Retinal pigment epithelial cell (primary cell): ENCODE results near the gene POLQ.

ENCODE experiments used
- DNase-seq: peaks from one replicate; pipeline ENCODE4 v3.0.0-alpha.2; 2010; ENCODE audit warnings: low read depth
- H3K4me3 ChIP-seq: 2 replicates; pipeline ENCODE4 v1.5.1; 2011; ENCODE audit warnings: mild to moderate bottlenecking, low read length, control low read depth, moderate library complexity
- TF ChIP-seq, protein P1 (sequence below): conservative IDR thresholded peaks from 2 replicates; pipeline ENCODE4 v1.5.1; 2011; ENCODE audit warnings: low read depth, low read length, control low read depth, inconsistent platforms

The POLQ gene

GRCh38 chr3:121542924-121543323 is 2.9 kb downstream of the POLQ start:
- TF ChIP-seq, protein P1, sequence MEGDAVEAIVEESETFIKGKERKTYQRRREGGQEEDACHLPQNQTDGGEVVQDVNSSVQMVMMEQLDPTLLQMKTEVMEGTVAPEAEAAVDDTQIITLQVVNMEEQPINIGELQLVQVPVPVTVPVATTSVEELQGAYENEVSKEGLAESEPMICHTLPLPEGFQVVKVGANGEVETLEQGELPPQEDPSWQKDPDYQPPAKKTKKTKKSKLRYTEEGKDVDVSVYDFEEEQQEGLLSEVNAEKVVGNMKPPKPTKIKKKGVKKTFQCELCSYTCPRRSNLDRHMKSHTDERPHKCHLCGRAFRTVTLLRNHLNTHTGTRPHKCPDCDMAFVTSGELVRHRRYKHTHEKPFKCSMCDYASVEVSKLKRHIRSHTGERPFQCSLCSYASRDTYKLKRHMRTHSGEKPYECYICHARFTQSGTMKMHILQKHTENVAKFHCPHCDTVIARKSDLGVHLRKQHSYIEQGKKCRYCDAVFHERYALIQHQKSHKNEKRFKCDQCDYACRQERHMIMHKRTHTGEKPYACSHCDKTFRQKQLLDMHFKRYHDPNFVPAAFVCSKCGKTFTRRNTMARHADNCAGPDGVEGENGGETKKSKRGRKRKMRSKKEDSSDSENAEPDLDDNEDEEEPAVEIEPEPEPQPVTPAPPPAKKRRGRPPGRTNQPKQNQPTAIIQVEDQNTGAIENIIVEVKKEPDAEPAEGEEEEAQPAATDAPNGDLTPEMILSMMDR = no peak
- no peak for DNase-seq
- H3K4me3 ChIP-seq = no peak overlapping the region

- TF ChIP-seq, protein P1 = no peak
- DNase-seq = no peak
Observed at GRCh38 chr3:121531269-121531668, 14.5 kb downstream of the POLQ start.

DNA sequence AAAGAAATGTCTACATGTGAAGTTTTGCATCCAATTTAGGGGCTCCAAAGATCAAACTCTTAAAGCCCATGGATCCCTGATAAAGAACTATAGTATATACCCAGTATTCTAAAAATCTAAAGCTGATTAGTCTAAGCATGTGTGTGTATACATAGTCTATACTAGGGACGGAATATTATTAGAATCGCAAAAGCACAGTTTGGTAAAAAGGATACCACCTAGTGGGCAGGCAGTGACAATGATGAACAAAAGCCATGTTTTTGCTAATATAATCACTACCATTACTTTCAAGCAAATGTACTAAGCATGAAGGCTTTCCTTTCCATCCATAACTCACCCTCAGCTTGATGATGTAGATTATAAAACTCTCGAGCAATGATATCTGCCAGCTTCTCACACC is 16.5 kb downstream of the POLQ start:
- TF ChIP-seq, protein P1 = peak; percentile 74
- DNase-seq = no peak
- H3K4me3 ChIP-seq = no peak overlapping the region

More at GRCh38 chr3:121531269-121531668, 14.5 kb downstream of the POLQ start:
- H3K4me3 ChIP-seq = no peak overlapping the region

- H3K4me3 ChIP-seq = no peak overlapping the region
- TF ChIP-seq, protein P1 = no peak
- no peak for DNase-seq
Observed at GRCh38 chr3:121520510-121520909, 25.3 kb downstream of the POLQ start.

DNA sequence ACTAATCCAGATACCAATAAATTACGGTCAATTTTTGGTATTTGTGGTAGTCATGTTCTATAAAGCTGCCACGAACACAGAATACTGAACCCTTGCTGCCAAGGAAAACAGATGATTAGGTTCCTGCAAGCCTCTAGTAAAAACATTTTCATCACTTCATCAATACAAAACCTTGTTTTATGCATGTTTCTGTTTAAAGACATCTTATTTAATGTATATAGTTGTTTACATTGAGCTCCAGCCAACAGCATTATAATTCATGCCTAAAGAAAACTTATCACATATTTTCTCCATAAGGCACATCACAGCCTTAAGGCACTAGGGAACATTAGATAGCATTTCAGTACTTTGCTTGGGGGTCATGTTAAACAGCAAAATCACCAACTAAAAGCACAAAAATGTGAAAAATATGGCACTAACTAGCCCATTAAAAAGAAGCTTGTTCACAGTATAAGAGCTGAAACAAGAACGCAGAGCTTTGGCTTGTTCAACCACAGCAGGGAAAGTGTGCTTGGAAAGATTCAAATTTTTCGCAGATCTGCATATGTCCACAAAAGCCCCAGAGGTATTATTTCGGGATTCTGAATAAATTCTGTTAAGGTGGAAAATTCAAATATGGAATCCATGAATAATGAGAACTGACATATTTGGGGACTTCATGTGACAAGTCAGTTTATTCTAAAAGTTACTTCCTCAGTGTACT is 27.7 kb downstream of the POLQ start:
- no peak for DNase-seq
- no peak overlapping the region for H3K4me3 ChIP-seq
- TF ChIP-seq, protein P1 = no peak

DNA sequence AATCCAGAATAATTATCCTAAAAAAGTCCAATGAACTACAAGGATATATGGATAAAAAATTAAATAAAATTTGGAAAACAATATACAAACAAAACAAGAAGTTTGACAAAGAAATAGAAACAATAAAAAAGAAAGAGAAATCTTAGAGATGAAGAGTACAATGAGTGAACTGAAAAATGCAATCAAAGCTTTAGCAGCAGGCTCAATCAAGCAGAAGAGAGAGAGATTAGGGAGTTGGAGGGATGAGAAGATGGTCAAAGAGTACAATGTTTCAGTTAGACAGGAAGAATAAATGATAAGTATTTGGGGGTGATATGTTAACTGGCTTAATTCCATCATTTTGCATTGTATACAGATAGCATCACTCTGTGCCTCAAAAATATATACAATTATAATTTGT is 29.9 kb downstream of the POLQ start:
- DNase-seq = no peak
- TF ChIP-seq, protein P1 = no peak
- H3K4me3 ChIP-seq = no peak overlapping the region

GRCh38 chr3:121515313-121515712 is 30.5 kb downstream of the POLQ start:
- no peak overlapping the region for H3K4me3 ChIP-seq
- TF ChIP-seq, protein P1 = no peak
- no peak for DNase-seq
